MM.1S (cell line): ENCODE results near the gene PDCD10.

Experiments used
- DNase-seq: peaks from one replicate; pipeline ENCODE4 v3.0.0-alpha.2; 2015
- H2AFZ ChIP-seq: fragments of 300-600 bp; sonication (generic); 2 replicates; pipeline ENCODE4 v1.6.0; 2016; ENCODE audit warnings: antibody characterized with exemption, low read length
- H3F3A ChIP-seq: fragments of 300-600 bp; sonication (generic); 2 replicates; pipeline ENCODE4 v1.6.1; 2016; ENCODE audit warnings: mild to moderate bottlenecking, antibody characterized with exemption, low read length, moderate library complexity, mixed read lengths; ENCODE audit not compliant: insufficient read depth
- H3K27ac ChIP-seq: fragments of 300-600 bp; sonication (generic); 2 replicates; pipeline ENCODE4 v1.5.1; 2016; ENCODE audit warnings: mild to moderate bottlenecking, low read length
- H3K27me3 ChIP-seq: fragments of 300-600 bp; sonication (generic); replicated peaks from 2 replicates; pipeline ENCODE4 v1.6.0; 2016; ENCODE audit warnings: low read length; ENCODE audit not compliant: insufficient read depth
- H3K36me3 ChIP-seq: fragments of 300-600 bp; sonication (generic); replicated peaks from 2 replicates; pipeline ENCODE4 v1.6.1; 2016; ENCODE audit warnings: mild to moderate bottlenecking, low read length, mixed read lengths; ENCODE audit not compliant: insufficient read depth
- H3K4me1 ChIP-seq: fragments of 300-600 bp; sonication (generic); 2 replicates; pipeline ENCODE4 v1.6.1; 2016; ENCODE audit warnings: low read length, mixed read lengths
- H3K4me2 ChIP-seq: fragments of 300-600 bp; sonication (generic); 2 replicates; pipeline ENCODE4 v1.6.0; 2016; ENCODE audit warnings: low read depth, low read length
- H3K4me3 ChIP-seq: fragments of 300-600 bp; sonication (generic); 2 replicates; pipeline ENCODE4 v1.5.1; 2016; ENCODE audit warnings: low read length, mixed read lengths
- H3K79me2 ChIP-seq: fragments of 300-600 bp; sonication (generic); 2 replicates; pipeline ENCODE4 v1.6.1; 2016; ENCODE audit warnings: mixed run types, low read length, mixed read lengths
- H3K9ac ChIP-seq: fragments of 300-600 bp; sonication (generic); 2 replicates; pipeline ENCODE4 v1.6.1; 2016; ENCODE audit warnings: low read length, mixed read lengths
- H3K9me2 ChIP-seq: fragments of 300-600 bp; sonication (generic); replicated peaks from 2 replicates; pipeline ENCODE4 v1.6.1; 2016; ENCODE audit warnings: mild to moderate bottlenecking, low read length, mixed read lengths; ENCODE audit not compliant: insufficient read depth
- H3K9me3 ChIP-seq: fragments of 300-600 bp; sonication (generic); replicated peaks from 2 replicates; pipeline ENCODE4 v1.6.1; 2016; ENCODE audit warnings: mild to moderate bottlenecking, low read length, mixed read lengths; ENCODE audit not compliant: insufficient read depth
- H4K20me1 ChIP-seq: fragments of 300-600 bp; sonication (generic); 2 replicates; pipeline ENCODE4 v1.6.1; 2016; ENCODE audit warnings: mild to moderate bottlenecking, low read length, moderate library complexity, mixed read lengths; ENCODE audit not compliant: insufficient read depth
- EZH2 ChIP-seq: fragments of 300-600 bp; sonication (generic); optimal IDR thresholded peaks from 2 replicates; pipeline ENCODE3; 2017; ENCODE audit warnings: low read depth, mild to moderate bottlenecking, antibody characterized with exemption, low read length, mixed read lengths
- EZH2phosphoT487 ChIP-seq: fragments of 300-600 bp; sonication (generic); IDR thresholded peaks from 2 replicates; pipeline ENCODE4 v1.6.1; 2018; ENCODE audit warnings: antibody characterized with exemption, low read length
- TF ChIP-seq, protein P1 (sequence below): fragments of 300-600 bp; sonication (generic); IDR thresholded peaks from 2 replicates; pipeline ENCODE4 v1.5.1; 2016; ENCODE audit warnings: antibody characterized with exemption, low read length, mixed read lengths

The PDCD10 gene

DNA sequence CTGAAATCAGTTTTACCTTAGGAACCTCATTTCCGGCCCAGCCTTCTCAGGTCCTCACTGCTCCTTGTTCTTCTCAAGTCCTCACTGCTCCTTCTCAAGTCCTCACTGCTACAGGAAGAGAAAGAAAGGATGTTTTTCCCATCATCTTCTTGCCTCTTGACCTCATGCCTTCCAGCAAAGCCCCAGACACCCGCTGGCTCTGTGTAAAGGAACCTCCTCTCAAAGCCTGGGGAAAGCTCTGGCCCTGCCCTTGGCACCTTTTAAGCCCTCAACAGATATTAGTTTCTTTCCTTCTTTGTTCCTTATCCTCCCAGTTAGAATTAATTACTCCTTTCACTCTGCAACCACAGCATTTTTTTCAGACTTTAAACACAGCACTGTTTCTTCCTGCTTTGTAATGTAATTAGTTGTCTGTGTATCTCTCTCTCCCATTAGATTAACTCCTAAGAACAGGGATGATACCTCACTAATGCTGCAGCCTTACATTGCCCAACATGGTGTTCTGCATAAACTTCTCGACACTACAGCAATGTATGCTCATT is 76.9 kb downstream of the PDCD10 start:
- Histone ChIP-seq H3K4me3 (no peak overlapping the region), H4K20me1 (no peaks in the 10 kb centered on the region), H3K36me3 (no peaks in the 10 kb centered on the region), H3K79me2 (no peaks in the 10 kb centered on the region), H3K9me2 (no peaks in the 10 kb centered on the region), H3K4me2 (no peak overlapping the region), H3K4me1 (no peaks in the 10 kb centered on the region), H3K9ac (no peak overlapping the region), H3K9me3 (no peaks in the 10 kb centered on the region), H3F3A (no peaks in the 10 kb centered on the region), H3K27me3 (no peaks in the 10 kb centered on the region), H3K27ac (no peak overlapping the region), H2AFZ (no peak overlapping the region)
- TF ChIP-seq EZH2: no peak
- DNase-seq: no peak

GRCh38 chr3:167656821-167657220 is 77.9 kb downstream of the PDCD10 start:
- no peaks in the 10 kb centered on the region for H4K20me1 ChIP-seq
- H2AFZ ChIP-seq: no peak overlapping the region
- H3K4me3 ChIP-seq: no peak overlapping the region
- no peaks in the 10 kb centered on the region for H3K27me3 ChIP-seq
- TF ChIP-seq, protein P1, sequence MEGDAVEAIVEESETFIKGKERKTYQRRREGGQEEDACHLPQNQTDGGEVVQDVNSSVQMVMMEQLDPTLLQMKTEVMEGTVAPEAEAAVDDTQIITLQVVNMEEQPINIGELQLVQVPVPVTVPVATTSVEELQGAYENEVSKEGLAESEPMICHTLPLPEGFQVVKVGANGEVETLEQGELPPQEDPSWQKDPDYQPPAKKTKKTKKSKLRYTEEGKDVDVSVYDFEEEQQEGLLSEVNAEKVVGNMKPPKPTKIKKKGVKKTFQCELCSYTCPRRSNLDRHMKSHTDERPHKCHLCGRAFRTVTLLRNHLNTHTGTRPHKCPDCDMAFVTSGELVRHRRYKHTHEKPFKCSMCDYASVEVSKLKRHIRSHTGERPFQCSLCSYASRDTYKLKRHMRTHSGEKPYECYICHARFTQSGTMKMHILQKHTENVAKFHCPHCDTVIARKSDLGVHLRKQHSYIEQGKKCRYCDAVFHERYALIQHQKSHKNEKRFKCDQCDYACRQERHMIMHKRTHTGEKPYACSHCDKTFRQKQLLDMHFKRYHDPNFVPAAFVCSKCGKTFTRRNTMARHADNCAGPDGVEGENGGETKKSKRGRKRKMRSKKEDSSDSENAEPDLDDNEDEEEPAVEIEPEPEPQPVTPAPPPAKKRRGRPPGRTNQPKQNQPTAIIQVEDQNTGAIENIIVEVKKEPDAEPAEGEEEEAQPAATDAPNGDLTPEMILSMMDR: no peak
- no peak for TF ChIP-seq EZH2phosphoT487
- TF ChIP-seq EZH2: no peak
- no peaks in the 10 kb centered on the region for H3K9me3 ChIP-seq
- no peak overlapping the region for H3K27ac ChIP-seq
- H3K9ac ChIP-seq: no peak overlapping the region
- H3K4me1 ChIP-seq: no peaks in the 10 kb centered on the region
- no peaks in the 10 kb centered on the region for H3K9me2 ChIP-seq
- DNase-seq: no peak
- H3K36me3 ChIP-seq: no peaks in the 10 kb centered on the region
- H3F3A ChIP-seq: no peaks in the 10 kb centered on the region
- no peak overlapping the region for H3K4me2 ChIP-seq
- H3K79me2 ChIP-seq: no peaks in the 10 kb centered on the region

- Histone ChIP-seq H3F3A (no peaks in the 10 kb centered on the region), H3K27ac (no peak within 1 kb of the TSS), H3K27me3 (no peaks in the 10 kb centered on the region), H4K20me1 (no peaks in the 10 kb centered on the region), H3K4me3 (no peak within 1 kb of the TSS), H3K36me3 (no peaks in the 10 kb centered on the region), H3K4me2 (no peak within 1 kb of the TSS), H3K9me2 (no peaks in the 10 kb centered on the region), H3K9me3 (no peaks in the 10 kb centered on the region), H3K4me1 (no peaks in the 10 kb centered on the region), H3K79me2 (no peaks in the 10 kb centered on the region), H3K9ac (no peak within 1 kb of the TSS), H2AFZ (no peak within 1 kb of the TSS)
- DNase-seq: no peak
- TF ChIP-seq EZH2 (no peak), EZH2phosphoT487 (no peak)
- TF ChIP-seq, protein P1: no peak
Measured at GRCh38 chr3:167653760-167654159, 80.9 kb downstream of the PDCD10 start, which contains the start of gene WDR49. WDR49 (minus strand) TSS chr3:167653942; CDS start chr3:167653425, 517 bp downstream.

GRCh38 chr3:167653155-167653554 is 81.5 kb downstream of the PDCD10 start:
- H4K20me1 ChIP-seq: no peaks in the 10 kb centered on the region
- DNase-seq: no peak
- TF ChIP-seq EZH2: no peak
- TF ChIP-seq EZH2phosphoT487: no peak
- TF ChIP-seq, protein P1: no peak
- no peaks in the 10 kb centered on the region for H3K79me2 ChIP-seq
- H3K27ac ChIP-seq: no peak overlapping the region
- H3K27me3 ChIP-seq: no peaks in the 10 kb centered on the region
- H3K4me2 ChIP-seq: no peak overlapping the region
- H3K9me3 ChIP-seq: no peaks in the 10 kb centered on the region
- H3K9me2 ChIP-seq: no peaks in the 10 kb centered on the region
- no peak overlapping the region for H3K4me3 ChIP-seq
- no peaks in the 10 kb centered on the region for H3F3A ChIP-seq
- H3K36me3 ChIP-seq: no peaks in the 10 kb centered on the region
- no peak overlapping the region for H2AFZ ChIP-seq
- no peak overlapping the region for H3K9ac ChIP-seq
- no peaks in the 10 kb centered on the region for H3K4me1 ChIP-seq
